Astrocyte of the spinal cord (primary cell): ENCODE data around the gene TMEM9B.
"Not testable (repeated sequence)": the region's sequence is repeated elsewhere in the genome, so short reads cannot be mapped to it uniquely, and the experiment has no call there.

Experiments used
- DNase-seq: peaks from one replicate; pipeline ENCODE4 v3.0.0; 2011; ENCODE audit warnings: low read depth, low spot score
- H3K4me3 ChIP-seq: 2 replicates; pipeline ENCODE4 v1.5.1; 2011; ENCODE audit warnings: low read depth, mild to moderate bottlenecking, low read length, moderate library complexity
- in situ Hi-C: cut with HindIII; loops from 2 replicates; pipeline ENCODE4 v1.10.0; 2017; ENCODE audit warnings: low sequenced_read_pairs
- TF ChIP-seq, protein P1 (sequence below): IDR thresholded peaks from 2 replicates; pipeline ENCODE4 v1.5.1; 2012; ENCODE audit warnings: low read depth, mild to moderate bottlenecking, low read length, inconsistent platforms

The TMEM9B gene

DNA sequence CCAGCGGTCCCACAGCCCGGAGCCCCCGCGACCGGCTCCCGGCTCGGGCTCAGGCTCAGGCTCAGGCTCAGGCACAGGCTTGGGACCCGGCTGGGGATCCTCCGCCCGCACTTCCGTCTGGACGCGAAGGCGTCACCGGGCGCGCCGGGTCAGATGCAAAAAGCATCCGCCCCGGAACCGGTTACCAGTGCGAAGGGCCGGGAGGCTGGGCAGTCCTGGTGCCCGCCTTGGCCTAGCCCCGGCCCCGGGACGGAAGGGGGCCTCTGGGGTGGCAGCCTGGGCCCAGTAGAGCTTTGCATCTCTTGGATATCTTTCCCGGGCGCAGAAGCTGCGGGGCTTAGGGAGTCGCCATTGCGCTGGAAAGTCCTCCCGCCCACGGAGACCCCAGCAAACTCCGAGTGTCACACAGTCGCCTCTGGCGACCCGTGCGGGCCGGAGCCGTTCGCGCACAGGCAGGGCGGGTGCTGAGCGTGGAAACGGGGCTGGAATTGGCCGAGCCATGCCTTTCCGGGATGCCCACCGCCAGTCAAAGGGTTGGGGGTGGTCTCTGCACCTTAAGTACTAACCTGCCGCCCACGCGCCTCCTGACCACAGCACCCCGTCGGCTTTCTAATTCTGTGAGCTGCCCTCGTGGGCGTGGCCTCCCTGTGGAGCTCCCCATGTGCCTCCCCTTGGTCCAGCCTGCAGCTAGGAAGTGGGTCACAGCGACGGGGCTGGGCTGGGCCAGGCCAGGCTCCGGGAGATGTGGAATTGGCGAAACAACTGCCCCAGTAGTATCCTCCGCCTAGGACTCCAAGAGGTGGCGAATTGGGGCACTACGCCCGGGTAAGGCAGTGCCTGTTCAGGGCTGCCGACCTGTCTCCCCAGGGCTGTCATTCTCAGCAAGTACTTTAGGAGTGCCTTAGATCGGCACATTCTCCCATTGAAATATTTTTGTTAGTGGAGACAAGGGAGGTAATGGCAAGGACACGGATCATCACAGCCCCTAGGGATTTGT is at the start of gene TMEM9B:
TMEM9B (minus strand) TSS at position 119 of the 997 bp plus-strand sequence. CDS start 129 bp downstream, outside the sequence.
- peak; percentile 87 for DNase-seq
- in situ Hi-C loops: no loop called here
- peak within 1 kb of the TSS; percentile 81 for H3K4me3 ChIP-seq
- TF ChIP-seq, protein P1, sequence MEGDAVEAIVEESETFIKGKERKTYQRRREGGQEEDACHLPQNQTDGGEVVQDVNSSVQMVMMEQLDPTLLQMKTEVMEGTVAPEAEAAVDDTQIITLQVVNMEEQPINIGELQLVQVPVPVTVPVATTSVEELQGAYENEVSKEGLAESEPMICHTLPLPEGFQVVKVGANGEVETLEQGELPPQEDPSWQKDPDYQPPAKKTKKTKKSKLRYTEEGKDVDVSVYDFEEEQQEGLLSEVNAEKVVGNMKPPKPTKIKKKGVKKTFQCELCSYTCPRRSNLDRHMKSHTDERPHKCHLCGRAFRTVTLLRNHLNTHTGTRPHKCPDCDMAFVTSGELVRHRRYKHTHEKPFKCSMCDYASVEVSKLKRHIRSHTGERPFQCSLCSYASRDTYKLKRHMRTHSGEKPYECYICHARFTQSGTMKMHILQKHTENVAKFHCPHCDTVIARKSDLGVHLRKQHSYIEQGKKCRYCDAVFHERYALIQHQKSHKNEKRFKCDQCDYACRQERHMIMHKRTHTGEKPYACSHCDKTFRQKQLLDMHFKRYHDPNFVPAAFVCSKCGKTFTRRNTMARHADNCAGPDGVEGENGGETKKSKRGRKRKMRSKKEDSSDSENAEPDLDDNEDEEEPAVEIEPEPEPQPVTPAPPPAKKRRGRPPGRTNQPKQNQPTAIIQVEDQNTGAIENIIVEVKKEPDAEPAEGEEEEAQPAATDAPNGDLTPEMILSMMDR: no peak

DNA sequence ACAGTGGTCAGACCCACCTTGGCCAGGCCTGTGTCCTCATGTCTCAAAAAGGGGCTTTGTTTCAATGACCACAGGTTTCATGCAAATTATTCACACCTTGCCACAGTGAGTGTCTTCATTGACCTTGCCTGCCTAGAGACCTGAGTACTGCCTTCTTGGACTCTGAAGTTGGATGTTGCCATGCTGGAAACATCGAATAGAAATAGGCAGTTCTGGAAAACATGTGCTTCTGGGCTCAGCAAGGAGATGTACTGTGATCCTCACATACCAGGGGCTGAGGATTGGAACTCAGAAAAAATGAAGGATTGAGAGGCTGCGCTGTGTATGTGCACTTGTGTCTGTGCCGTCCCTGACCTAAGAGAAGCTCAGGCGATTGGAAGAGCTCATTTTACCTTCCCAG is 49.1 kb upstream of the TMEM9B start:
- TF ChIP-seq, protein P1: no peak
- in situ Hi-C loops: no loop called here
- no peak for DNase-seq
- no peak overlapping the region for H3K4me3 ChIP-seq

DNA sequence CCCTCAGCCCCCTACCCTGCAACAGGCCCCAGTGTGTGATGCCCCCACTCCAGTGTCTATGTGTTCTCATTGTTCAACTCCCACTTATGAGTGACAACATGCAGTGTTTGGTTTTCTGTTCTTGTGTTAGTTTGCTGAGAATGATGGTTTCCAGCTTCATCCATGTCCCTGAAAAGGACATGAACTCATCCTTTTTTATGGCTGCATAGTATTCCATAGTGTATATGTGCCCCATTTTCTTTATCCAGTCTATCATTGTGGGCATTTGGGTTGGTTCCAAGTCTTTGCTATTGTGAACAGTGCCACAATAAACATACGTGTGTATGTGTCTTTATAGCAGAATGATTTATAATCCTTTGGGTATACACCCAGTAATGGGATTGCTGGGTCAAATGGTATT is 45.3 kb upstream of the TMEM9B start:
- H3K4me3 ChIP-seq, DNase-seq, in situ Hi-C loops: not testable (repeated sequence)

DNA sequence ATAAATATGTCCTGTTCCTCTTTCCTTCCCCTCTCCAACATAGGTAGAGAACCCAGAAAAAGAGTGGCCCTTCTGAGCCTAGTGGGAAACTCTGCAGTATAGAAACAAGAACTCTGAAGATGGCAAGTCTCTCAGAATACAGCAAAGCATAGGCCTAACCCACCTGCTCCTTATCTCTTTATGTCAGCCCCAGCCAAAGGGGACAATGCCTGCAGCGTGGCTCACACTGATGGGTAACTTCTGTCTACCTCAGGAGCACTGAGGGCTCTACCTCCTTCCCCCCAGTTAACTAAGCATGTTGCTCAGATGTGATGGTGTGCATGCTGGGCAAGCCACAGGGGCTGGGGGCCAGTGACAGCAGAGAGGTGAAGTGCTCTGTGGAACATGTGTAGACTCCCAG is 44.4 kb upstream of the TMEM9B start:
- H3K4me3 ChIP-seq: no peak overlapping the region
- TF ChIP-seq, protein P1: no peak
- DNase-seq: no peak
- in situ Hi-C loops: no loop called here

DNA sequence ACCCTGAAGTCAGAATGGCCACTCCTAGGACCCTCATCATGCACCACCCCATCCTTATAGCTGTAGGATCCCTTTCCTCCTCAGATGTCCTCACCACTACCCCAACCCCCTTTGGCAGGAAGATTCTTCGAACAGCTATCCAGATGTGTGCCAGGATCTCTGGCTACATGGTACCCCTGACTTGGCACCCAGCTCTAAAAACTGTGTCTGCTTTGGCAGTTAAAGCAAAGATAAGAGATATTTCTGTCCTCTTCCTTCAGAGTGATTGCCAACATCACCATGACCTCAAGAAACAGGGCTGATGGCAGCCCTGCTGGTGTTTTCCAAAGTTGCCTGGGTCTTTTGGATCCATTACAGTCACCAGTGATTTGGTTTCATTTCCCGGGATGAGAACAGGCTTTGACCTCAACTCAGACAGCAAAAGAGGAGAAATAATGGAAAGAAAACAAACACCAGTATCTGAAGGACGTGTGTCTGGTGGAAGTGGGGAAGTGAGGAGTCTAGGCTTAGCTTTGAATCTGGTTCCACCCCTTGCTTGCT is 43.8 kb upstream of the TMEM9B start:
- in situ Hi-C loops: no loop called here
- TF ChIP-seq, protein P1: no peak
- no peak overlapping the region for H3K4me3 ChIP-seq

GRCh38 chr11:9005087-9005486 is 40.8 kb upstream of the TMEM9B start:
- in situ Hi-C loops: no loop called here

More for the DNA sequence above, 43.8 kb upstream of the TMEM9B start:
- DNase-seq: no peak

More at GRCh38 chr11:9005087-9005486, 40.8 kb upstream of the TMEM9B start:
- TF ChIP-seq, protein P1: no peak
- no peak overlapping the region for H3K4me3 ChIP-seq
- DNase-seq: no peak
